GM12865 (cell line): Measurements from ENCODE around the gene MTUS2.

ENCODE experiments used
- DNase-seq: peaks from one replicate; pipeline ENCODE4 v3.0.0; 2010; ENCODE audit warnings: low read depth
- H3K4me3 ChIP-seq: 2 replicates; pipeline ENCODE4 v1.5.1; 2011; ENCODE audit warnings: mild to moderate bottlenecking, low read depth, low read length, control low read depth
- CTCF ChIP-seq: IDR thresholded peaks from 2 replicates; pipeline ENCODE4 v1.5.1; 2011; ENCODE audit warnings: low read length, control low read depth, low read depth, inconsistent platforms; ENCODE audit not compliant: insufficient read depth; ENCODE audit errors: missing control alignments

Gene MTUS2

GRCh38 chr13:29524176-29524575 lies 704.0 kb downstream of the MTUS2 start:
- DNase-seq, result no peak
- TF ChIP-seq CTCF, result no peak
- no peak overlapping the region for H3K4me3 ChIP-seq

GRCh38 chr13:29524641-29525040 lies 704.5 kb downstream of the MTUS2 start:
- DNase-seq, result no peak
- TF ChIP-seq CTCF, result no peak
- no peak overlapping the region for H3K4me3 ChIP-seq

- no peak for DNase-seq
- no peak overlapping the region for H3K4me3 ChIP-seq
- TF ChIP-seq CTCF, result no peak
Observed at GRCh38 chr13:29525757-29526156, 705.6 kb downstream of the MTUS2 start.

GRCh38 chr13:29526741-29527140 lies 706.6 kb downstream of the MTUS2 start:
- H3K4me3 ChIP-seq, result no peak overlapping the region
- DNase-seq, result no peak
- no peak for TF ChIP-seq CTCF

- TF ChIP-seq CTCF, result no peak
- no peak overlapping the region for H3K4me3 ChIP-seq
- no peak for DNase-seq
Observed at GRCh38 chr13:29527511-29527910, 707.4 kb downstream of the MTUS2 start.

- TF ChIP-seq CTCF, result no peak
- H3K4me3 ChIP-seq, result no peak overlapping the region
- no peak for DNase-seq
Observed at GRCh38 chr13:29527916-29528315, 707.8 kb downstream of the MTUS2 start.

- no peak for DNase-seq
- TF ChIP-seq CTCF, result no peak
- no peak overlapping the region for H3K4me3 ChIP-seq
Observed at GRCh38 chr13:29529754-29530153, 709.6 kb downstream of the MTUS2 start.
